ENCODE measurements around the gene RFX3.

- TF ChIP-seq, protein P1, sequence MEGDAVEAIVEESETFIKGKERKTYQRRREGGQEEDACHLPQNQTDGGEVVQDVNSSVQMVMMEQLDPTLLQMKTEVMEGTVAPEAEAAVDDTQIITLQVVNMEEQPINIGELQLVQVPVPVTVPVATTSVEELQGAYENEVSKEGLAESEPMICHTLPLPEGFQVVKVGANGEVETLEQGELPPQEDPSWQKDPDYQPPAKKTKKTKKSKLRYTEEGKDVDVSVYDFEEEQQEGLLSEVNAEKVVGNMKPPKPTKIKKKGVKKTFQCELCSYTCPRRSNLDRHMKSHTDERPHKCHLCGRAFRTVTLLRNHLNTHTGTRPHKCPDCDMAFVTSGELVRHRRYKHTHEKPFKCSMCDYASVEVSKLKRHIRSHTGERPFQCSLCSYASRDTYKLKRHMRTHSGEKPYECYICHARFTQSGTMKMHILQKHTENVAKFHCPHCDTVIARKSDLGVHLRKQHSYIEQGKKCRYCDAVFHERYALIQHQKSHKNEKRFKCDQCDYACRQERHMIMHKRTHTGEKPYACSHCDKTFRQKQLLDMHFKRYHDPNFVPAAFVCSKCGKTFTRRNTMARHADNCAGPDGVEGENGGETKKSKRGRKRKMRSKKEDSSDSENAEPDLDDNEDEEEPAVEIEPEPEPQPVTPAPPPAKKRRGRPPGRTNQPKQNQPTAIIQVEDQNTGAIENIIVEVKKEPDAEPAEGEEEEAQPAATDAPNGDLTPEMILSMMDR (IDR thresholded peaks at IDR 0.05): no peak
- no peak for TF ChIP-seq POLR2A (IDR thresholded peaks at IDR 0.05)
These were observed 217.2 kb downstream of the RFX3 start for GRCh38 chr9:3308609-3309008.
